Stimulated activated naive CD8-positive, alpha-beta T cell treated with anti-CD3 and anti-CD28 coated beads, Interleukin-15, Interleukin-2, amounts not matched to agents 100 U/mL and 50 U/mL, for 24 hours (primary cell): Measurements from ENCODE around the gene RSL1D1.

Experiments
- ATAC-seq: fragments of 150-1000 bp; cut with Tn5 transposase; one replicate; pipeline ENCODE4 v1.10.0; 2021
- DNase-seq: peaks from one replicate; pipeline ENCODE4 v3.0.0; 2021

RSL1D1 gene

DNA sequence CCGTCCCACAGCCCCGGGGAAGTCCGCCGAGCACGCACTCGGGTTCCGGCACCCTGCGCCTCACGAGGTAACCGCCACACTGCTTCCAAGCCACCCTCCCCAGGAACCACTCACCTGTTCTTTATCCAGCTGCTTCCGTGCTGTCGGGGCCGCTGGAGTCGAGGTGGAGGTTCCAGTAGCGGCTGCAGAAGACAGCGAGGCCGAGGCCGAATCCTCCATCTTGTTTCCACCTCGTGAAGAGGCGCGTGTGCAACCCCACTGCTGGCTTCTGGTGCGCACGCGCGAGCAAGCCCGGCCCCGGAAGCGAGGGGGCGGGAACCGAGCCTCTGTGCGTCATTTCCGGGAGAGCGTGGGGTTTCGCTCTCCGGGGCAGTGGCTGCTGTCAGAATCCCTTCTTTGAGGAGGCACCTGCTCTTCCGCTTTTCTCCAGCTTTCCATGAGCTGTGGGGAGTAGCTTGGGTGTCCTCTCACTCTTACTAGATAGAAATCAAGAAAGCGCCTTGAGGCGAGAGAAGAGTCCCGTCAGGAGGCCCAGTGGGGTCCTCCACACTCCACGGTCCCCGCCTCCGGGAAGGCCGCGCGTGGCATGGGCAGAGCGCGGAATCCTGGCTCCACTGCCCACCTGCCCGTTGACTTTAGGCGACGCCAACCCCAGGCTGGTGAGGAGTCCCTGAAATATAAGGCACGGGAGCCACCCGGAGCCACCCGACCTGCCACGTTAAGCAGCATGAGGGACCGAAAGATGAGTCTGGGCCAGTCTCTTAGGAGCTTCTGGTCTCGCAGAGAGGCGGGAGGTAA, at the start of gene RSL1D1:
TSS of gene RSL1D1 (minus strand) at position 249 of the 798 bp plus-strand sequence. CDS start at position 219, 30 bp downstream.
- peak; percentile 88 for ATAC-seq

DNA sequence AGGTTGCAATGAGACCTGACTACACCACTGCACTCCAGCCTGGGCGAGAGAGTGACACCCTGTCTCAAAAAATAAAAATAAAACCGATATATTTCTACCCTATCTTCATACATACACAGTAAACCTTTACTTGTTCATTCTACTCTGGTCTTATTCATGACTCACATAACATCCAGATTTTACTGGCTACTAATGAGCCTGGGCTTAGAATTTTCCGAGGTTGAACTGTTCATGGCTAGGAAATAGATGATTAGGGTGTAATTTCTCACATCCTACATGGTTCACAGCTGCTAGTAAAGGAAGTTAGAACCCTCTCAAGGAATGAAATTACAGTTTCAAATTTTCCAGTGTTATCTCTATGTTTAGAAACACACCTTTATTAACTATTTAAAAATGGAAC, 49.7 kb upstream of the RSL1D1 start:
- DNase-seq (no peak), ATAC-seq (peak; percentile 75)

More for the DNA sequence above, at the start of gene RSL1D1:
- DNase-seq, result peak; percentile 94

DNA sequence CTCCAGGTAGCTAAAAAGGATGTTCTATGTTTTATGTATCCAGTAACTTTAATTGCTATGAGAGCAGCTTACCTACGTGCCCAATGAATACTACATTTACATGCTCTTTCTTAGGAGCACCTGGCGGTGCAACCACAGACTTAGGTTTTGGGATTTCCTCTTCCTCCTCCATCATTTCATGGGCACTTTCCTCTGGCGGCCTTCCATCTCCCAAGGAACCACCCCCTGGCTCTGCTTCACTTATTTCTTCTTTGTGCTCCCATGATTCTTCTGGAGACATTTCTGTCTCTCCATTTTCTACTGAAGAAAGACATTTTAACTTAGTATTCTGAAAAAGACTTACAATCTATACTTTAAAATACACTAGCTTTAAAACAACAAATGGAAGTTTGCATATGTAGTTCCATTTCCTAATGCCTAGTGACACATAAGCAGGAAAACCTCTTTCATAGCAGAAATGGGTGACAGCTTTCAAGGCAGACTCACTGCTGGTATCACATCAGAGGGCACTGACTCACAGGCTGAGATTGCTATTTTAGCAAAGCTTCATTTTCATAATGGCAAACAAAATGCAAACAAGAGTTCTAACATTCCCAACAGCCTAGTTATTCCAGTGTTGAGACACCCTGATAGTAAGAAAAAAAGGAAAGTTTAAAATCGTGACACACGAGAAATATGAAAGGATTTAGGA, 45.3 kb upstream of the RSL1D1 start:
- no peak for DNase-seq
- no peak for ATAC-seq

DNA sequence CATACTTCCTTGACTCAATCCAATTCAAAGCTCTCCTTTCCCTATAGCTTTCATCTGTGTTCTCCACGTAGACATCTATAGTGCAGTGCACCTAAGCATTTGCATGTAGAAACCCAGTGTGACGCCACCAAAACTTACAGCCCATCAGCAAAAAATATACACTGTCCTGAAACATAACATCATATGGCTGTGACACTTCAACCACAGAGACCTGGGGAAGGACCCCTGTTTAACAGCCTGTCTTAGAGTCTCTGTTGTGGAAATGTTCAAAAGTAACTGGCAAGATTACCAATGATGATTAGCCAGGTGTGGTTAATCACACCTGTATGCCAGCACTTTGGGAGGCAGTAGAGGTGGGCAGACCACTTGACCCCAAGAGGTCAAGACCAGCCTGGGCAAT, 42.2 kb upstream of the RSL1D1 start:
- no peak for DNase-seq
- no peak for ATAC-seq

DNA sequence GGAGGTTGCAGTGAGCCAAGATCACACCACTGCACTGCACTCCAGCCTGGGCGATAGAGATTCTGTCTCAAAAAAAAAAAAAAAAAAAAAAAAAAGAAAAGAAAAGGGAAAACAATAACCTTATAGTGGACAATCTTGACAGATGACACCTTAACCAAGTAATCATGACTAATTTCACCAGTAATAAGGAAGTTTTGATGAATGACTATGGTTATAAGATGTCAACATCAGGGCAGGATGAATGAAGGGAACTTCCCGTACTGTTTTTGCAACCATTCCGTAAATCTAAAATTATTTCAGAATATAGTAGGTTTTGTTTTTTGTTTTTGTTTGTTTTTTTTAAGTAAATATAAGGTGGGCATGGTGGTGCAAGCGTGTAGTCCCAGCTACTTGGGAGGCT, 41.4 kb upstream of the RSL1D1 start:
- no peak for DNase-seq
- ATAC-seq, result no peak

DNA sequence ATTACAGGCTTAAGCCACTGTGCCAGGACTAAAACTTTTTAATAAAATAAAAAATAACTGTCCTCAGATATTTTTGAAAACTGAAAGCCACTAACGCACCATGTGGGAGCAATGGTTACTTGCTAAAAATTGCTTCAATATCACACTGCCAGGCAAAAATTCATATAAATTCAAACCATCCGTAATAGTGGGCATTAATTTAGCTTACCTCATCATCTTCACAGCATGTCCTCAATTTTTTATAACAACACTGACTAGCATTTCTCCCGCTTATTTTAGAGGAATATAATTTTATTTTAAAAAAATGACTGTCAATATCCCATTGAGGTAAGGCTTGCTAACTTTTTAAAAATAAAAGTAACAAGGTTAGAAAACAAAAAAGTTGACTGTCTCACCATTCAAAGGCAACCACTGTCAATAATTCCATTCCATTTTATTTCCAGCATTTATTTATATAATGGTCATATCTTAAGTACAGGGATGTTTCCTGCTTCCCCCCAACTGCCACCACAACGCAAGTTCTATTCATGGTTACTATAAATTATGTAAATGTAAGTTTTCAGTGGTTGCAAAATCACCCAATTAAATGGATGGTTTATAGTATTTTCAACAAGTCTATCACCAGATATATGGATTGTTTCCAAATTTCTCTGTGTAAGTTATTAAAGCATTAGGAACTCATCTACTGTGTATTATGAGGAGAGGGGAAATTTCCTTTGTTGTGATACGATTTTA, 39.1 kb upstream of the RSL1D1 start:
- no peak for DNase-seq
- ATAC-seq, result no peak

DNA sequence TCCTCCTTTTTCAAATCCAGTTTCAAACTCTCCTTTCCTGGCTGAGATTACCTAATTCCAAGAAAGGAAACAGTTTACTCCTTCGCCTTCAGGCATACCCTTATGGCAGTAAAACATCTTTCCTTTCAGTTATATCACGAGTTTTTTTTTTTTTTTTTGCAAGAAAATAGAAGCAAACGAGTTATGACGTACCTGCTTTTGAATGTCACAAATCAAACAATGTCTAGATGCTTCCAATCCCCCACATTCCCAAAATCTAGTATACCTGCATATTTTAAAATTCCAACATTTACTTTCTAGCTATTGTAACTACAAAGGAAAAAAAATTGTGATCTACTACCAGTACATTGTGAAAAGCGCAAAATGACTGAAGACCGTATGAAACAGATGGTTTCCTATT, 35.5 kb upstream of the RSL1D1 start:
- DNase-seq (no peak), ATAC-seq (no peak)

DNA sequence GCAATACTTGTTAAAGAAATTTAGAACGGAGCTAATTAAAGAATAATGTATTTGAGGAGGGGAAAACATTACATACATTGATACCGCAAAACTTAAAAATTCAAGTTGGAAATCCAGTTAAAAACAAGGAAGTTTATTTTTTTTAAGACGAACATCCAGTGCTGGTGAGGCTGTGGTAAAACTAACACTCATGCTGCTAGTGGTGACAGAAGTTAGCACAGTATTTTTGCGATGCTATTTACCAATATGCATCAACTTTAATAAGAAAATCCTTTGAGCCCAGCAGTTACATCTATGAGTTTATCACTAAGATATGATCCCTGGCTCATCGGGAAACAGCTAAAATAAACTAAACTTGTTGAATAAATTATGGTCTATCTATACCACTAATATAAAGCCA, 32.7 kb upstream of the RSL1D1 start:
- DNase-seq (no peak), ATAC-seq (no peak)

DNA sequence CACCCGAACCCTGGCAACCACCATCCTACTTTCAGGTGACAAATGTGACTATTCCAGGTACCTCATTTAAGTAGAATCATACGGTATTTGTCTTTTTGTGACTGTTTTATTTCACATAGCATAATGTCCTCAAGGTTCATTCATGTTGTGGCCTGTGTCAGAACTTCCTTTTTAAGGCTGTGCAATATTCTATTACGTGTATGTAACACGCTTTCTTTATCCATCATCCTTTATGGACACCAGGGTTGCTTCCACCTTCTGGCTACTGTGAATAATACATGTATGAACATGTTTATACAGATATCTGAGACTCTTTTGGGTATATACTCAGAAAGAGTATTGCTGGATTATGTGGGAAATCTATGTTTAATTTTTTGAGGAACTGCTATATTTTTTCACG, 28.7 kb upstream of the RSL1D1 start:
- no peak for DNase-seq
- ATAC-seq, result no peak

DNA sequence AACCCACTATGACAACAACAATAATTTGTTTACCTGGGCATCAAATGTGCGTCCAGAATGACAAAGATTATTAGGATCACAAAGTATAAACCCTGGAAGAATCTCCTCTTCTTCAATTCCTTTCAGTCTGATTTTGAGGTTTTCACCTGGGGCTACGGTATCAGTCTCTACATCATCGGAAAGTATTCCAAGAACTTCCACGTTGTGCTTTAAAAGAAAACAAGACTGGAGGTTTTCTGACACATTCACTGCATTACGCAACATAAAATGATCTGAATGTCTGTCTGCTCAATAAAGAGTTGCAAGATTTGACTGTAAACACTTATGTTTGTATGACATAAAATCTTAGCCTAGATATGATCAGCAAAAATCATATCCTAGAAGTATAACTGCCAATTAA, 26.0 kb upstream of the RSL1D1 start:
- no peak for ATAC-seq
- DNase-seq, result no peak

DNA sequence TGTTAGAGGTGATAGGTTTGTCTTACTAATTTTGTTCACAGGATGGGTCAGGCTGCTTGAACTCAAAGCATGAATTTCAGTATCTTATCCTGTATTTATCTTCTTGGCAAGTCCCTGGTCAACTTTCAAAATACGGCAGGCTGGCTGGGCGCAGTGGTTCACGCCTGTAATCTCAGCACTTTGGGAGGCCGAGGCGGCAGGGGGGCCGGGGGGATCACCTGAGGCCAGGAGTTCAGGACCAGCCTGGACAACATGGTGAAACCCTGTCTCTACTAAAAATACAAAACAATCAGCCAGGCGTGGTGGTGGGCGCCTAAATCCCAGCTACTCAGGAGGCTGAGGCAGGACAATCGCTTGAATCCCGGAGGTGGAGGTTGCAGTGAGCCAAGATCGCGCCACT, 25.0 kb upstream of the RSL1D1 start:
- no peak for DNase-seq
- ATAC-seq, result no peak

DNA sequence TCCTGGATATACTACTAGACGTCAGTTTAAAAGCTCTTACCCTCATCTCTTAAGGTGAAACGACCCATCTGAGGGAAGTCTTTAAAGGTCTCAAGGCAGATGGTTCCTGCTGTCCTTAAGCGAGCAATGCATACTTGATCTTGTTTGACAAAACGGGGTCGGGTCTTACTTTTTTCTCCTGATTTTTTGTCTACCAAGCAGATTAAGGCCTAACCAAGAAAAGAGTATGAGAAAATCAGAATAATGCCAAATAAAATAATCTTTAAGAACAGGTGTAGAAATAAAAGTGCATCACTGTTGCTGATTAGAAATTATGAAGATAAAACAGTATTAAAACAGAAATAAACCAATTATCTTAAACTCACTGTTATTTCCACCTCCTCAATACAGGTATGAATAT, 24.4 kb upstream of the RSL1D1 start:
- DNase-seq (no peak), ATAC-seq (no peak)

DNA sequence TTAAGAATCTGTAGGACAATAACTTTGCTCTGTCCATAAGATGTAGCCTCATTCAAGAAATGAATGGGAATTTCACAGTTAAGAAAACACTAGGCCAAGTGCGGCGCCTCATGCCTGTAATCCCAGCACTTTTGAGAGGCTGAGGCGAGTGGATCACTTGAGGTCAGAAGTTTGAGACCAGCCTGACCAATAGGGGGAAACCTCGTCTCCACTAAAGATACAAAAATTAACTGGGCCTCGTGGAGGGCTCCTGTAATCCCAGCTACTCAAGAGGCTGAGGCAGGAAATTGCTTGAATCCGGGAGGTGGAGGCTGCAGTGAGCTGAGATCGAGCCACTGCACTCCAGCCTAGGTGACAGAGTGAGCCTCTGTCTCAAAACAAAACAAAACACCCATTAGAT, 19.9 kb upstream of the RSL1D1 start:
- ATAC-seq (no peak), DNase-seq (no peak)

DNA sequence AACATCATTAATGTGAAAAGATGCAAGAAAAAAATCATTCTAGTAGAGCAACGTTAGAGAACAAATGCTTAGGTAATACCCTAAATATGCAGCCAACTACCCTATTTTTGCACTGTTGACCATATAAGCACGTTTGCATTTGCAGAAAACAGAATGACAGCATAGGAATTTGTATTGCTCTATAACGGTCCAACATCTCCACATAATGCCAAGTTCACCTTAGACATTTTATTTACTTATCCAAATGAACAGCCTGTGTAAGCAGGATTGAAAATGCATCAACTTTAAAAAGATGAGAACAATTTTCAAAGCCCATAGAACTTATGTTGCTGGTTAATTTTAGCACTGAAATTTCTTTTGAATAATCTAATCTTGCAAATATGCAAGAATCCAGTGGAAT, 19.1 kb upstream of the RSL1D1 start:
- DNase-seq (no peak), ATAC-seq (no peak)

DNA sequence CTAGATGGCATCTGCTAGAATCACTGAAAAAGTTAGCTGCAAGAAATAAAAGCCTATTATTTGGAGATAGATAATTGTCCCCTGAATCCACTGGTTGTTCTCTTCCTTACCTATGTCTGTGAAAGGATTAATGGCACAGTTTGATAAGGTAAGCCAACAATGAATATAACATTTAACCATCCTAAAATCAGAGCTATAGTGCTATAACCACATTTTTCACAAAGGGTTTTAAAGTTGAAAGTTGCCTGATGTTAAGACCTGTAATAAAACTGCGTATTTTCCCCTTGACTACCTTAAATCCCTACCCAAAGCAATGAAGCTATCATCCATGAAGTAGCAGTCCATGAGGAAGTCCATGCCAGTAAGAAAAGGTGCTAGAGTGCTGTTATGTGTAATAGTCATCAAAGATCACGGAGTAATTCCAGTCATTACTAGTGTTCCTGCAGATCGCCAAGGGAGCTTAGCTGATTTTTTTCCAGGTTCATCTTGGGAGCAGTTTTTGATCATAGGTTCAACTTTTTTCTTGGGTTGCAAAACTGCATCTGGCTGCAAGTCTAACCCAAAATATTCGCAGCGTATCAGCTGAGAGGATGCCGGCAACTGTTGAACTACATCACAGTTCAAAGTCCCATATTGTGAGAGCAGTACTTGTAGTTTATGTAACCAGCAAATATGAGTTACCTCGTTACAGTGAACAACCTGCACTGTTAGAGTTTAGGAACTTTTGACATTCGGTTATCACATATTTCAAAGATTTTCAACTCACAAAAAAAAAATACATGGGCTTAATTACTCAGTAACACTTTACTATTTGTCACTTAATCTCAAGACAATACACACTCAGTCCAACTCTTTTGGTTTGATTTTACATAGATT, 18.2 kb upstream of the RSL1D1 start:
- ATAC-seq (no peak), DNase-seq (no peak)

DNA sequence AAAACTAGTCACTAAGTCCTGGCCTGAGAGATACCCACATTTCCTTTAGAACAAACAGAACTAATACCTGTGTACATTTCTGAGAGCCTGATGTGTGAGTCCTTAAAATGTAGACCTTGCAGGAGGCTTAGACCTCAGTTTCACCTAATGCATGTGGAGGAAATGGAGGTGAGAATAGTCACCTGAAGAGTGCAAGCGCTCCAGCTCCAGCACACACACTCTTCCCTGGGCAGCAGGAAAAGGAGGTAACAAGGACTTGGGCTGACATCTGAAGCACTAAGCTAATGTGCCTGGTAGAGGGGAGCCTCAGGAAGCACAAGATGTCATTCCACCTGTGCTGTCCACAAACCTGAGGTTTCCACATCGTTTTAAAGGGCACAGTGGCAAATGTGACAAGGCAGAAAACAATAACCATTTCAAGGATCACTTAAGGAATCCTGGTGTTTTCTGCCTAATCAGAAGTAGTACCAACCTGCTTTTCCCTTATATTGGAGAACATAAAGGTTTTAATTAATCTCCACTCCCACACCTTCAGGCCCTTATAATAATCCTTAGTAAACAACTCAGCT, 17.2 kb upstream of the RSL1D1 start:
- ATAC-seq (no peak), DNase-seq (no peak)

DNA sequence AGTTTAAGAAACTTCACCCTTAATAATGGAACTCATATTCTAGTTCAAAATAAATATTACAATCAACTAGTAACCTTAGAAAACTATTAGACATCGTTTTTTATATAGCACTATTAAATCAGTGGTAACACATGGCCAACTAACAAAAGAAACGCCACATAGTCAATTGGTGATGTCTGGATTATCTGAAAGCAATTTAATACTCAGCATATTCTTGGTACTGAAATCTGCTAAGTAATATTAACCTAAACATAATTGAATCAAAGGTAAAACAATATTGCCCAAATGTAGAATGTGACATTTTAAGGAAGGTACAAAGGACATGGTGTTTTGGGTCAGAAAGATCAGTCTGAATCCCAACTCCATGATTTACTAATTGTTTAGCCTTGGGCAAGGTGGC, 11.1 kb upstream of the RSL1D1 start:
- ATAC-seq (no peak), DNase-seq (no peak)

DNA sequence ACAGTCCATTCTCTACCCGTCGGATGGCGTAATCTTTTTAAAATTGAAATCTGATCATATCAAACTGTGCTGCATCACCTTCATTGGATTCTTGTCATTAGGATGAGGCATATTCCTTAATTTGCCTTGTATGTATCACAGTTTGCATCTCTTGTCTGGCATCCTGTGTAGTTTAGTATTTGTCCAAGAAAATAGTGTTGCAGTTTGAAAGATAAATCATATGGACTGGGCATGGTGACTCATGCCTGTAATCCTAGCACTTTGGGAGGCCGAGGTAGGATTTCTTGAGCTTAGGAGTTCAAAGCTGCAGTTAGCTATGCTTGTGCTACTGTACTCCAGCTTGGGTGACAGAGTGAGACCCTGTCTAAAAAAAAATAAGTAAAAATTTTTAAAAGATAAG, 5.8 kb upstream of the RSL1D1 start:
- ATAC-seq, result no peak
- no peak for DNase-seq

DNA sequence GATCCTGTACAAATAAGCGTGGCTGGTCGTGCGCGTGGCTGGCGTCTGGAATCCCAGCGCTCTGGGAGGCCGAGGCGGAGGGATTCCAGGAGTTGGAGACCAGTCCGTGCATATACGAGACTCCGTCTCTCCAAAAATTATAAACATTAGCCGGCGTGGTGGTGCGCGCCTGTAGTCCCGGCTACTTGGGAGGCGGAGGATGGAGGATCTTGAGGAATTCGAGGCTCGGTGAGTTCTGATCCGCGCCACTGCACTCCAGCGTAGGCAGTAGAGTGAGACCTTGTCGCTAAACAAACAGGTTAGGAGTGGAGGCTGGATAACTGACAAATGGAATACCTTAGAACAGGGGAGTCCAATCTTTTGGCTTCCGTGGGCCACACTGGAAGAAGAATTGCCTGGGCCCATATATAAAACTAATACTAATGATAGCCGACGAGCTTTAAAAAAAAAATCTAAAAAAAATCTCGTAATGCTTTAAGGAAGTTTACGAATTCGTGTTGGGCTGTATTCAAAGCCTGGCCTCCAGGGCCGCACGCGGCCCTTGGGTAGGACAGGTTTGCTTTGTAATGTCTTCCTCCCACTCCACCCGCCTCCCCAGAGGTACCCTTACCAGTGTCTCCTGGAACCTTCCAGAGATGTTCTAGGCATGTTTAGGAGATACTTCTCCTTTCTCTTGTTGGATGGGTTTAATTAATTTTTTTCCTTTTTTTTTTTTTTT, 909 bp upstream of the RSL1D1 start:
- DNase-seq (peak; percentile 25), ATAC-seq (no peak)

DNA sequence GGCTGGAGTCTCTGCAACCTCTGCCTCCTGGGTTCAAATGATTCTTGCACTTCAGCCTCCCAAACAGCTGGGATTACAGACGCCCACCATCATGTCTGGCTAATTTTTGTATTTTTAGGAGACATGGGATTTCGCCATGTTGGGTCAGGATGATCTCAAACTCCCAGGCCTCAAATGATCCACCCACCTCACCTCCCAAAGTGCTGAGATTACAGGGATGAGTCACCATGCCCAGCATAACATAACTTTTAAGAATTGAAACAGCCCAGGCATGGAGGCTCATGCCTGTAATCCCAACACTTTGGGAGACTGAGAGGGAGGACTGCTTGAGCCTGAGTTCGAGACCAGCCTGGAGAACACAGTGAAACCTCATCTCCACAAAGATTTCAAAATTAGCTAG, 2.5 kb downstream of the RSL1D1 start:
- no peak for ATAC-seq
- no peak for DNase-seq

DNA sequence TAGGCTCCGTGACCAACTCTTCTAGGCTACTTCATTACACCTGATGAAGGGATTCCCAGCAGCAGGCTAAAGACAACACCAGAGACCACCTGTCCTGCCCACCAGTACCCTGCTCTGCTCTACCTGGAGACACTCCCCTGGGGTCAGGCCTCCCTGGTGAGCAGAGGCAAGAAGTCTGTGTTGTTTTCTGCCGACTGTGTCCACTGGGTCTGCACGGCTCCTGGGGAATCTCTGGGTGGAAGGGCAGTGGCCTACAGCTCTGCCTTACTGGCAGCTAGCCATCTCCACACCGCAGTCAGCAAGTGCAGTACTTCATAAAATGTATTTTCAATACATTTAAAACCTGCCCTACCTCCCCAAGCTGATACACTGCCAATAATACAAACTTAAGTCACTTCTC, 6.8 kb downstream of the RSL1D1 start:
- no peak for DNase-seq
- no peak for ATAC-seq
